SK-N-SH (cell line): ENCODE data around the gene MAD1L1. TPM values are rescaled to one million over a fixed set of nuclear protein-coding genes. Genes with fewer than 3 reads are reported as not detected.

ENCODE experiments used
- CTCF ChIA-PET: fragments of 300-600, 350-600 bp; formaldehyde crosslinking; extraction: SDS; loops from one replicate; lab custom pipeline; 2021; lab: Yijun Ruan, JAX
- POLR2A ChIA-PET: fragments of 350-600 bp; sonication (Branson Sonifier 250); formaldehyde crosslinking; extraction: SDS; loops from one replicate; lab custom pipeline; 2020; ENCODE audit warnings: antibody characterized with exemption, inconsistent platforms; lab: Yijun Ruan, JAX
- DNase-seq: peaks from one replicate; pipeline ENCODE4 v3.0.0; 2012
- H2AFZ ChIP-seq: fragments of 200-600 bp; sonication (generic); 2 replicates; pipeline ENCODE4 v1.8.1; 2016; ENCODE audit warnings: antibody characterized with exemption, mild to moderate bottlenecking, low read depth
- H3F3A ChIP-seq: fragments of 200-600 bp; sonication (generic); replicated peaks from 2 replicates; pipeline ENCODE3; 2016; ENCODE audit warnings: antibody characterized with exemption, mild to moderate bottlenecking; ENCODE audit not compliant: insufficient read depth
- H3K27ac ChIP-seq, 2 experiments: fragments of 200-500 bp in 1 of 2; fragments of 200-600 bp in 1 of 2; sonication (Bioruptor generic) in 1 of 2; sonication (generic), shearing (Covaris generic) in 1 of 2; 2 replicates each; pipeline versions ENCODE4 v1.5.1 to v1.6.1; 2014 to 2016; ENCODE audit warnings: low read depth in 2 of 2, inconsistent platforms in 1 of 2, low read length in 1 of 2, mild to moderate bottlenecking in 1 of 2, mixed read lengths in 1 of 2
- H3K27me3 ChIP-seq: fragments of 200-600 bp; sonication (generic), shearing (Covaris generic); 2 replicates; pipeline ENCODE4 v1.6.1; 2016; ENCODE audit warnings: mixed run types; ENCODE audit not compliant: insufficient read depth
- H3K36me3 ChIP-seq, 2 experiments: fragments of 200-500 bp in 1 of 2; fragments of 200-600 bp in 1 of 2; sonication (Bioruptor generic) in 1 of 2; sonication (generic) in 1 of 2; replicated peaks in 1 of 2; 2 replicates each; pipeline versions ENCODE3 to v1.5.1; 2014 to 2016; ENCODE audit warnings: low read length in 1 of 2, mild to moderate bottlenecking in 1 of 2; ENCODE audit not compliant: insufficient read depth in 2 of 2, control insufficient read depth in 1 of 2
- H3K4me1 ChIP-seq, 2 experiments: fragments of 200-500 bp in 1 of 2; fragments of 200-600 bp in 1 of 2; sonication (Bioruptor generic) in 1 of 2; sonication (generic), shearing (Covaris generic) in 1 of 2; 2 replicates each; pipeline versions ENCODE4 v1.5.1 to v1.6.1; 2014 to 2016; ENCODE audit warnings: low read depth in 1 of 2, low read length in 1 of 2, mixed run types in 1 of 2; ENCODE audit not compliant: insufficient read depth in 2 of 2, control insufficient read depth in 1 of 2
- H3K4me2 ChIP-seq: fragments of 200-600 bp; sonication (generic), shearing (Covaris generic); 2 replicates; pipeline ENCODE4 v1.6.1; 2017; ENCODE audit warnings: mixed run types
- H3K4me3 ChIP-seq, 2 experiments: fragments of 200-500 bp in 1 of 2; fragments of 200-600 bp in 1 of 2; sonication (Bioruptor generic) in 1 of 2; sonication (generic), shearing (Covaris generic) in 1 of 2; 2 replicates each; pipeline versions ENCODE4 v1.5.1 to v1.8.1; 2014 to 2016; ENCODE audit warnings: low read depth in 2 of 2, inconsistent platforms in 1 of 2, low read length in 1 of 2, mild to moderate bottlenecking in 1 of 2, mixed read lengths in 1 of 2, moderate library complexity in 1 of 2
- H3K79me2 ChIP-seq: fragments of 200-600 bp; sonication (generic); 2 replicates; pipeline ENCODE4 v1.8.1; 2017; ENCODE audit warnings: mild to moderate bottlenecking; ENCODE audit not compliant: insufficient read depth
- H3K9ac ChIP-seq: fragments of 200-600 bp; sonication (generic); 2 replicates; pipeline ENCODE4 v1.6.1; 2017; ENCODE audit warnings: mixed run types
- H3K9me2 ChIP-seq: fragments of 200-600 bp; sonication (generic); 2 replicates; pipeline ENCODE4 v1.6.1; 2017; ENCODE audit warnings: mixed run types
- H3K9me3 ChIP-seq: fragments of 200-600 bp; sonication (generic); 2 replicates; pipeline ENCODE4 v1.6.1; 2017; ENCODE audit warnings: mixed run types, mild to moderate bottlenecking, moderate library complexity
- H4K20me1 ChIP-seq: fragments of 200-600 bp; sonication (generic); 2 replicates; pipeline ENCODE4 v1.6.1; 2017; ENCODE audit warnings: mild to moderate bottlenecking, mixed run types; ENCODE audit not compliant: insufficient read depth
- CHD2 ChIP-seq: fragments of 150-350 bp; IDR thresholded peaks from 2 replicates; pipeline ENCODE4 v1.6.1; 2018; ENCODE audit warnings: low read length; ENCODE audit not compliant: partially characterized antibody
- EP300 ChIP-seq, 2 experiments: IDR thresholded peaks; 2 replicates each; pipeline versions ENCODE4 v1.4.0 to v1.6.1; 2012; ENCODE audit warnings: borderline replicate concordance in 1 of 2, low read depth in 1 of 2, low read length in 1 of 2
- FOXJ3 ChIP-seq: sonication (generic); formaldehyde crosslinking; IDR thresholded peaks from 2 replicates; pipeline ENCODE4 v1.5.1; 2020; ENCODE audit warnings: mild to moderate bottlenecking, missing genetic modification reagents
- GATA2 ChIP-seq: sonication (generic); formaldehyde crosslinking; IDR thresholded peaks from 2 replicates; pipeline ENCODE4 v1.5.0; 2020; ENCODE audit warnings: mild to moderate bottlenecking, missing genetic modification reagents
- MXI1 ChIP-seq: IDR thresholded peaks from 2 replicates; pipeline ENCODE4 v1.6.1; 2012; ENCODE audit warnings: mild to moderate bottlenecking, low read depth, low read length, improper control_type of control experiment
- NRF1 ChIP-seq: IDR thresholded peaks from 2 replicates; pipeline ENCODE4 v1.6.1; 2012; ENCODE audit warnings: low read depth, mild to moderate bottlenecking, low read length
- POLR2AphosphoS5 ChIP-seq: IDR thresholded peaks from 2 replicates; pipeline ENCODE4 v1.6.1; 2012; ENCODE audit warnings: low read depth, low read length
- SMC3 ChIP-seq: IDR thresholded peaks from 2 replicates; pipeline ENCODE4 v1.6.1; 2012; ENCODE audit warnings: low read depth, low read length, improper control_type of control experiment
- TEAD4 ChIP-seq: IDR thresholded peaks from 2 replicates; pipeline ENCODE4 v1.4.0; 2012; ENCODE audit warnings: mild to moderate bottlenecking, borderline replicate concordance; ENCODE audit not compliant: insufficient read depth
- USF2 ChIP-seq: fragments of 150-350 bp; IDR thresholded peaks from 2 replicates; pipeline ENCODE4 v1.6.1; 2017; ENCODE audit warnings: antibody characterized with exemption, low read length, low read depth, borderline replicate concordance
- YY1 ChIP-seq: IDR thresholded peaks from 2 replicates; pipeline ENCODE4 v1.4.0; 2012; ENCODE audit warnings: low read depth, mild to moderate bottlenecking
- WGBS: methylation state at CpG from one replicate; pipeline ENCODE4 v1.1.6; 2017; ENCODE audit warnings: low lambda C conversion rate; 5-methylcytosine and 5-hydroxymethylcytosine counted together
- polyA plus RNA-seq, 3 experiments: library from polyadenylated mRNA; depleted of rRNA; stranded (reverse); fragments of >200 nt; gene quantifications; 2 replicates each; pipeline ENCODE4 v1.2.3, GENCODE V29; 2012
- TF ChIP-seq, protein P1 (sequence below): fragments of 200-600 bp; sonication (generic); IDR thresholded peaks from 2 replicates; pipeline ENCODE4 v1.6.1; 2017; ENCODE audit warnings: antibody characterized with exemption, mild to moderate bottlenecking, moderate library complexity
- TF ChIP-seq, protein P2 (sequence below): IDR thresholded peaks from 2 replicates; pipeline ENCODE4 v1.4.0; 2012; ENCODE audit warnings: low read depth, borderline replicate concordance
- TF ChIP-seq, protein P3 (sequence below): fragments of 150-350 bp; IDR thresholded peaks from 2 replicates; pipeline ENCODE4 v1.6.1; 2016; ENCODE audit warnings: mild to moderate bottlenecking, low read depth, low read length

The MAD1L1 gene
- polyA plus RNA-seq, 1 of the 3 experiments (the other 2 are of a cell fraction), result 46.2 TPM

DNA sequence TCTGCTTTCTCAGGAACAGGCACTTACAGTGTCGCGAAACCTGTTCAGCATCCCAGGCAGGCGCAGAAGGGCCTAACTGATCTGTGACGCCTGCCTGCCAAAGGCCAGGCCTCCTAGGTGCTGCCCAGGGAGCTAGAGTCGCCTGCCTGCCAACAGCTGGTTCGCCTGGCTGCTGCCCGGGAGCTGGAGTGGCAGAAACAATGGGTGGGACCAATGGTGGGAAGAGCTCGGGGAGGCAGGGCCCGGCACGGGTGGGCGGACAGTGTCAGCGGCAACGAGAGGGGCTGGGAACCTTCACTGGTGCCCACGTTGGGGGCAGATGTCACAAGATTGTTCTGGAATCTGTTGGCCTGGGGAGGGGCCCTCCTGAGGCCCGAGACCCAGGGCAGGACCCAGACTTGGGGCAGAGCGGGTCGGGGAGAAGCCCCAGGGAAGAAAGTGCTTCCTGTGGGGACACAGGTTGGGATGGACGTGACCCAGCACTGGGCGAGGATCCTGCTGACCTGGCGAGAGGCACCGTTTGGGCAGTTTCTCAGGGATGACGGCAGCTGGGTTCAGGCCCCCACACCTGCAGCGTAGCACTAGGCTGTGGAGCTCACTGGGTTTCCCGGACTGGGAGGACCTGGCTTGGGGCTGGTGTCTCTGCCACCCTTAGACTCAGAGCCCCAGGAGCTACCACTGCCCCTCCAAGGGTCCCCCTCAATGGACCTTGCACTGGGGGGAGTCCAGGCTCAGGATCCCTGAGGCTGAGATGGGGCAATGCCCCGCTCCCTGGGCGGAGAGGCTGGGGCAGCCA, 380.8 kb downstream of the MAD1L1 start:
- Histone ChIP-seq H2AFZ (no peak overlapping the region), H3K9me2 (no peaks in the 10 kb centered on the region), H3K9ac (no peak overlapping the region), H3K4me1 (peaks cover 0 to 69% of the 10 kb centered on the region in 2 experiments; a peak in 1 of 4 replicates), H3K36me3 (no peaks in the 10 kb centered on the region), H3K27ac (peak overlapping the region in 1 of 2 experiments; percentile 29; a peak in 1 of 4 replicates), H3K4me3 (no peak overlapping the region), H4K20me1 (no peaks in the 10 kb centered on the region), H3K79me2 (no peaks in the 10 kb centered on the region), H3F3A (no peaks in the 10 kb centered on the region), H3K4me2 (no peak overlapping the region), H3K27me3 (no peaks in the 10 kb centered on the region), H3K9me3 (no peaks in the 10 kb centered on the region)
- POLR2A ChIA-PET, result interaction anchor here (1.2 kb wide), 1 partner anchor 10 kb away, joined by 3 read pairs; no protein-coding TSS in a partner anchor
- TF ChIP-seq FOXJ3 (CRISPR knock-in tag) (no peak), CHD2 (no peak), EP300 (IDR thresholded peaks at IDR 0.05; ENCODE audit: borderline replicate concordance in 1 of 2, low read depth in 1 of 2, low read length in 1 of 2) (no peak), GATA2 (CRISPR knock-in tag) (no peak)
- TF ChIP-seq, protein P1, sequence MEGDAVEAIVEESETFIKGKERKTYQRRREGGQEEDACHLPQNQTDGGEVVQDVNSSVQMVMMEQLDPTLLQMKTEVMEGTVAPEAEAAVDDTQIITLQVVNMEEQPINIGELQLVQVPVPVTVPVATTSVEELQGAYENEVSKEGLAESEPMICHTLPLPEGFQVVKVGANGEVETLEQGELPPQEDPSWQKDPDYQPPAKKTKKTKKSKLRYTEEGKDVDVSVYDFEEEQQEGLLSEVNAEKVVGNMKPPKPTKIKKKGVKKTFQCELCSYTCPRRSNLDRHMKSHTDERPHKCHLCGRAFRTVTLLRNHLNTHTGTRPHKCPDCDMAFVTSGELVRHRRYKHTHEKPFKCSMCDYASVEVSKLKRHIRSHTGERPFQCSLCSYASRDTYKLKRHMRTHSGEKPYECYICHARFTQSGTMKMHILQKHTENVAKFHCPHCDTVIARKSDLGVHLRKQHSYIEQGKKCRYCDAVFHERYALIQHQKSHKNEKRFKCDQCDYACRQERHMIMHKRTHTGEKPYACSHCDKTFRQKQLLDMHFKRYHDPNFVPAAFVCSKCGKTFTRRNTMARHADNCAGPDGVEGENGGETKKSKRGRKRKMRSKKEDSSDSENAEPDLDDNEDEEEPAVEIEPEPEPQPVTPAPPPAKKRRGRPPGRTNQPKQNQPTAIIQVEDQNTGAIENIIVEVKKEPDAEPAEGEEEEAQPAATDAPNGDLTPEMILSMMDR, result no peak
- TF ChIP-seq, protein P2, sequence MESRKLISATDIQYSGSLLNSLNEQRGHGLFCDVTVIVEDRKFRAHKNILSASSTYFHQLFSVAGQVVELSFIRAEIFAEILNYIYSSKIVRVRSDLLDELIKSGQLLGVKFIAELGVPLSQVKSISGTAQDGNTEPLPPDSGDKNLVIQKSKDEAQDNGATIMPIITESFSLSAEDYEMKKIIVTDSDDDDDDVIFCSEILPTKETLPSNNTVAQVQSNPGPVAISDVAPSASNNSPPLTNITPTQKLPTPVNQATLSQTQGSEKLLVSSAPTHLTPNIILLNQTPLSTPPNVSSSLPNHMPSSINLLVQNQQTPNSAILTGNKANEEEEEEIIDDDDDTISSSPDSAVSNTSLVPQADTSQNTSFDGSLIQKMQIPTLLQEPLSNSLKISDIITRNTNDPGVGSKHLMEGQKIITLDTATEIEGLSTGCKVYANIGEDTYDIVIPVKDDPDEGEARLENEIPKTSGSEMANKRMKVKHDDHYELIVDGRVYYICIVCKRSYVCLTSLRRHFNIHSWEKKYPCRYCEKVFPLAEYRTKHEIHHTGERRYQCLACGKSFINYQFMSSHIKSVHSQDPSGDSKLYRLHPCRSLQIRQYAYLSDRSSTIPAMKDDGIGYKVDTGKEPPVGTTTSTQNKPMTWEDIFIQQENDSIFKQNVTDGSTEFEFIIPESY, result no peak
- DNase-seq, result no peak
- 81% methylated on average over 20 of the region's 26 CpGs for WGBS
- CTCF ChIA-PET, result interaction anchor here (1.1 to 2.1 kb wide), 3 partner anchors 9 to 273 kb away, joined by 4 to 8 read pairs (median 4); no protein-coding TSS in a partner anchor

- Histone ChIP-seq H3F3A (no peaks in the 10 kb centered on the region), H3K9me3 (no peaks in the 10 kb centered on the region), H3K9ac (no peak overlapping the region), H3K4me3 (no peak overlapping the region), H3K4me2 (no peak overlapping the region), H4K20me1 (no peaks in the 10 kb centered on the region), H3K79me2 (no peaks in the 10 kb centered on the region), H3K27ac (peak overlapping the region in 1 of 2 experiments; percentile 29; a peak in 1 of 4 replicates), H3K4me1 (peaks cover 0 to 66% of the 10 kb centered on the region in 2 experiments; a peak in 1 of 4 replicates), H2AFZ (no peak overlapping the region), H3K36me3 (no peaks in the 10 kb centered on the region), H3K9me2 (no peaks in the 10 kb centered on the region), H3K27me3 (no peaks in the 10 kb centered on the region)
- CTCF ChIA-PET, result interaction anchor here (1.0 to 1.1 kb wide), 3 partner anchors 39 to 297 kb away, joined by 3 to 4 read pairs (median 4); no protein-coding TSS in a partner anchor
- no peak for DNase-seq
- POLR2A ChIA-PET, result no interaction called here
- WGBS, result 93% methylated on average over 27 of the region's 31 CpGs
- TF ChIP-seq SMC3 (no peak), CHD2 (no peak), FOXJ3 (CRISPR knock-in tag) (no peak), TEAD4 (no peak), USF2 (no peak), MXI1 (no peak), EP300 (IDR thresholded peaks at IDR 0.05; ENCODE audit: borderline replicate concordance in 1 of 2, low read depth in 1 of 2, low read length in 1 of 2) (no peak), GATA2 (CRISPR knock-in tag) (no peak), NRF1 (no peak), YY1 (no peak), POLR2AphosphoS5 (no peak)
- TF ChIP-seq, protein P2, result no peak
- TF ChIP-seq, protein P3, sequence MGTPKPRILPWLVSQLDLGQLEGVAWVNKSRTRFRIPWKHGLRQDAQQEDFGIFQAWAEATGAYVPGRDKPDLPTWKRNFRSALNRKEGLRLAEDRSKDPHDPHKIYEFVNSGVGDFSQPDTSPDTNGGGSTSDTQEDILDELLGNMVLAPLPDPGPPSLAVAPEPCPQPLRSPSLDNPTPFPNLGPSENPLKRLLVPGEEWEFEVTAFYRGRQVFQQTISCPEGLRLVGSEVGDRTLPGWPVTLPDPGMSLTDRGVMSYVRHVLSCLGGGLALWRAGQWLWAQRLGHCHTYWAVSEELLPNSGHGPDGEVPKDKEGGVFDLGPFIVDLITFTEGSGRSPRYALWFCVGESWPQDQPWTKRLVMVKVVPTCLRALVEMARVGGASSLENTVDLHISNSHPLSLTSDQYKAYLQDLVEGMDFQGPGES, result no peak
Measured at GRCh38 chr7:1850976-1851571, 381.7 kb downstream of the MAD1L1 start.
